Kidney (tissue), 14 donors: ENCODE results near the gene TMEM18. TPM values are rescaled to one million over a fixed set of nuclear protein-coding genes. Genes with fewer than 3 reads are reported as not detected.

Experiments used
- DNase-seq, 5 donors: peaks; one replicate each; pipeline ENCODE4 v3.0.0-alpha.2; 2013 to 2020
- FAIRE-seq: peaks from 2 replicates; lab custom pipeline; 2012; peaks lifted over from hg19 to GRCh38; lab: Jason Lieb, UNC
- H3K27ac ChIP-seq, 2 donors: one replicate each; pipeline ENCODE4 v1.7.0; 2013; ENCODE audit warnings: low read depth in 2 of 2, low read length in 2 of 2, inconsistent platforms in 1 of 2
- H3K27me3 ChIP-seq: one replicate; pipeline ENCODE4 v1.7.1; 2013; ENCODE audit warnings: low read length, inconsistent platforms; ENCODE audit not compliant: control insufficient read depth, insufficient read depth
- H3K36me3 ChIP-seq, 3 donors: one replicate each; pipeline versions ENCODE4 v1.7.0 to v1.7.1; 2013; ENCODE audit warnings: low read length in 3 of 3, control low read depth in 1 of 3, inconsistent platforms in 1 of 3; ENCODE audit not compliant: insufficient read depth in 3 of 3, control insufficient read depth in 2 of 3
- H3K4me1 ChIP-seq, 3 donors: one replicate each; pipeline versions ENCODE4 v1.7.0 to v1.7.1; 2013; ENCODE audit warnings: low read length in 3 of 3, inconsistent platforms in 1 of 3, low read depth in 1 of 3; ENCODE audit not compliant: control insufficient read depth in 2 of 3, insufficient read depth in 2 of 3
- H3K4me3 ChIP-seq, 3 donors: one replicate each; pipeline versions ENCODE4 v1.7.0 to v1.8.1; 2013; ENCODE audit warnings: low read length in 3 of 3, control low read depth in 1 of 3, inconsistent platforms in 1 of 3
- H3K9ac ChIP-seq, 3 donors: one replicate each; pipeline versions ENCODE4 v1.7.0 to v1.7.1; 2013; ENCODE audit warnings: low read length in 3 of 3, control low read depth in 1 of 3, inconsistent platforms in 1 of 3
- H3K9me3 ChIP-seq, 3 donors: one replicate each; pipeline versions ENCODE4 v1.7.0 to v1.7.1; 2013; ENCODE audit warnings: low read length in 3 of 3, control low read depth in 1 of 3, inconsistent platforms in 1 of 3; ENCODE audit not compliant: control insufficient read depth in 2 of 3, insufficient read depth in 1 of 3
- intact Hi-C: fragments of 100-400 bp; cut with DNase I; formaldehyde crosslinking; loops from one replicate; pipeline ENCODE4 v1.11.1; 2022
- polyA plus RNA-seq: library from polyadenylated mRNA; stranded (reverse); fragments of 350-450 nt; fragmentation: Illumina TruSeq; extraction: RNeasy Lipid Tissue Mini Kit (QIAGEN cat#74804); gene quantifications from one replicate; pipeline ENCODE4 v1.2.3, GENCODE V29; 2014; ENCODE audit warnings: low read depth, low replicate concordance; ENCODE audit not compliant: insufficient read depth
- total RNA-seq: library from RNA; stranded (reverse); fragmentation: NEBNext Ultra II Directional; extraction: Animal tissue kit (Norgen Biotek cat#: 25700); gene quantifications from one replicate; pipeline ENCODE4 v1.2.1, GENCODE V29; 2021
- TF ChIP-seq, protein P1 (sequence below): IDR thresholded peaks from 3 replicates; pipeline ENCODE4 v1.5.1; 2012; ENCODE audit warnings: mild to moderate bottlenecking, moderate library complexity, borderline replicate concordance; ENCODE audit not compliant: insufficient read depth; ENCODE audit errors: extremely low read depth
- donor health status: control.
- donor health status: control.
- donor health status: control.
- donor health status: control.
- donor health status: control.
- donor health status: DM: yes; HTN: yes; CAD: no.
- donor health status: Normal renal cell carcinoma (clear cell type).

TMEM18 gene
- total and polyA plus RNA-seq, 2 donors from 2014 or later = 24.0 to 29.7 TPM

DNA sequence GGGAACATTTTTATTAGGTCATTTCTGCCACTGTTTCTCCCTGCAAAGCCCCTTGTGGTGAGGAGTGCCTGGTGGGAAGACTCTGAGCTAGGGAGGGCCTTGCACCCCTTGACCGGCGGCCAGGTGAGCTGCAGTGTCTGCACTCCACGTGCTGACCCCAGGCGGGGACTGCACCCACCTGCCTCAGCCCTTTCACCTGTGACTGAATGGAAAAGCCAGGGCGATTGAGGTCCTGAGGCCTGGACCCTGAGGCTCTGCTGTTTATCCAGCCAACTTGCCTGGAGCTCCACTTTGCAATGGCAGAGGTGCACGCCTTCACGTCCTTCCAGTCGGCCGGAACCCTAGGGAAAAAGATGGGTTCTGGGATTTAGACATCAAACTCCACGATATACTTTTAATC is 53.1 kb downstream of the TMEM18 start:
- DNase-seq (no peak), FAIRE-seq (no peak)
- Histone ChIP-seq H3K36me3 (no peaks in the 10 kb centered on the region), H3K9me3 (no peaks in the 10 kb centered on the region), H3K4me1 (no peaks in the 10 kb centered on the region), H3K27me3 (no peaks in the 10 kb centered on the region), H3K4me3 (no peak overlapping the region), H3K9ac (no peak overlapping the region), H3K27ac (no peak overlapping the region)
- TF ChIP-seq, protein P1, sequence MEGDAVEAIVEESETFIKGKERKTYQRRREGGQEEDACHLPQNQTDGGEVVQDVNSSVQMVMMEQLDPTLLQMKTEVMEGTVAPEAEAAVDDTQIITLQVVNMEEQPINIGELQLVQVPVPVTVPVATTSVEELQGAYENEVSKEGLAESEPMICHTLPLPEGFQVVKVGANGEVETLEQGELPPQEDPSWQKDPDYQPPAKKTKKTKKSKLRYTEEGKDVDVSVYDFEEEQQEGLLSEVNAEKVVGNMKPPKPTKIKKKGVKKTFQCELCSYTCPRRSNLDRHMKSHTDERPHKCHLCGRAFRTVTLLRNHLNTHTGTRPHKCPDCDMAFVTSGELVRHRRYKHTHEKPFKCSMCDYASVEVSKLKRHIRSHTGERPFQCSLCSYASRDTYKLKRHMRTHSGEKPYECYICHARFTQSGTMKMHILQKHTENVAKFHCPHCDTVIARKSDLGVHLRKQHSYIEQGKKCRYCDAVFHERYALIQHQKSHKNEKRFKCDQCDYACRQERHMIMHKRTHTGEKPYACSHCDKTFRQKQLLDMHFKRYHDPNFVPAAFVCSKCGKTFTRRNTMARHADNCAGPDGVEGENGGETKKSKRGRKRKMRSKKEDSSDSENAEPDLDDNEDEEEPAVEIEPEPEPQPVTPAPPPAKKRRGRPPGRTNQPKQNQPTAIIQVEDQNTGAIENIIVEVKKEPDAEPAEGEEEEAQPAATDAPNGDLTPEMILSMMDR = no peak
- intact Hi-C loops = no loop called here

DNA sequence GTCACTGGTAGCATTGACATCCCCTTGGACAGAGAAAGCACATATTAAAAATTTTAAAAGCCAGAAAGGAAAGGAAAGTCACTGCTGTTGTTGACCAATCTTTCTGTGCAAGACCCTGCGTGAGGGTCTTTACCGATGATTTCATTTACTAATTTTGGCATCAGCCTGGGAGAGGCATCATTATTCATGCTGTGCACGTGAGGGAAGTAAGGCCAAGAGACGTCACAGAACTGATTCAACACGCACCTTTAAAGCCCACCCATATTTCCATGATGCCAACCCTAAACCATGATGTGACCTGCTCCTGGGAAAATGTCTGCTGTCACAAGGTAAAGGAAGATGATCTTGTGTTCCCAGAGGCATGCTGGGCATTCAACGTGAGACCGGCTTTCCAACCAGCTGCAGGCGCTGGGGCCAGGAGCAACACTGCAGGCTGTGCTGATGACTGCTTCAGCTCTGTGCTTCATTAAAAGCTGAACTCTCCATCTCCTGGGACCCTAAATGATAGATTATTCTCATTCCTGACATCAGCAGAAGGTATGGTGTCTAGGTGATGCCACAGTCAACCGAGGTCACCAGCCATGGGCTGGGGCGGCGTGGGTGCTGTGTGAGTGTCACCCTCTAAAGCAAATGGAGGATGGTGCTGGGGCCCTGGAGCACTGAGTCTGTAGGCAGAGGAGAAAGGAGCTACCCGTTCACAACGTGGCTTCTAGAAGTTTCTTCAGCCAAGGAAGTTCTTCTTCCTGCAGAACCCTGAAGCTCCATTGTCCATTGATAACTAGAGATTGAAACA is 53.9 kb downstream of the TMEM18 start:
- TF ChIP-seq, protein P1 = no peak
- Histone ChIP-seq H3K9me3 (peaks cover 0 to under 1% (median under 1%) of the 10 kb centered on the region in 3 donors), H3K27ac (no peak overlapping the region), H3K4me1 (no peaks in the 10 kb centered on the region), H3K27me3 (no peaks in the 10 kb centered on the region), H3K4me3 (no peak overlapping the region), H3K9ac (no peak overlapping the region), H3K36me3 (no peaks in the 10 kb centered on the region)
- DNase-seq (no peak), FAIRE-seq (no peak)
- intact Hi-C loops = no loop called here

DNA sequence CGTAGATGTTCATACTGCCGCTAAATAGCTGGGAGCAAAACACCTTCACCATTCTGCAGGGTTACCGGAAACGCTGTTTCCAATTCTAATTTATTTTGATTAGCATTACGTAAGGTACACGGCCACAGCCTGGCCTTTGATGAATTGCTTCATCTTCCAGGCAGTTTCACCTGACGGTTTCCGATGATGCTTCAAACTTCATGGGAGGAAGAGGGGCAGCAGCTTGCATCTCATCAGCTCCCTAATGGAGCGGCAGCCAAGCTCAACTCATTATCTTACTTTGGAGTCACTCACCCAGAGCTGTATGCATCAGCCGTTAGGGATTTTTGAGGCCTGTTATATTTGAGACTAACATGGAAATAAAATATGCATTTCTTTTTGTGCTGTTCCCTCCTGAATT is 54.8 kb downstream of the TMEM18 start:
- FAIRE-seq (no peak), DNase-seq (peak in 2 of 5 donors; percentile 42 to 44)
- no peaks in the 10 kb centered on the region for H3K4me1 ChIP-seq
- no peak overlapping the region for H3K9ac ChIP-seq
- TF ChIP-seq, protein P1 = no peak
- peaks cover 0 to 6% (median 4%) of the 10 kb centered on the region in 3 donors for H3K9me3 ChIP-seq
- H3K36me3 ChIP-seq = no peaks in the 10 kb centered on the region
- no peak overlapping the region for H3K27ac ChIP-seq
- intact Hi-C loops = no loop called here
- no peak overlapping the region for H3K4me3 ChIP-seq
- no peaks in the 10 kb centered on the region for H3K27me3 ChIP-seq
